Activated CD4-positive, alpha-beta T cell treated with anti-CD3 and anti-CD28 coated beads for 4 hours (primary cell): Measurements from ENCODE around the gene KRT31.
"Not testable (repeated sequence)": the region's sequence is repeated elsewhere in the genome, so short reads cannot be mapped to it uniquely, and the experiment has no call there.

Experiments
- DNase-seq, 2 donors: peaks; one replicate each; pipeline ENCODE4 v3.0.0-alpha.2; 2020

KRT31 gene

DNA sequence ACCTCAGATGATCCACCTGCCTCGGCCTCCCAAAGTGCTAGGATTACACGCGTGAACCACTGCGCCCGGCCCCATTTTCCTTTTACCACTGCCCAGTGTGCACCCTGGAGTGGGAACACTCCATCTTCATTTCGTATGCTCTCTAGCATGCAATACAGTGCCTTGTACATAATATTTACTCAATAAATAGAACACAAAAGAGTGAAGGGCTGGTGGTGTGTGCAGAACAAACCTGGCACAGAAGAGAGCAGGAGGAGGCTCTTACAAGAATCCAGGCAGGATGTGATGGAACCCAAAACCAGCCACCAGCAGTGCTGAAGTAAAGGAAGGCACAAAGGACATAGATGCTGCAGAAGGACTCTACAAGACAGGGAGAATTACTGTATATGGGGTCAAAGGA is 19.7 kb upstream of the KRT31 start:
- DNase-seq, result no peak

- DNase-seq, result no peak
These were observed 19.1 kb upstream of the KRT31 start for GRCh38 chr17:41416479-41416878.

DNA sequence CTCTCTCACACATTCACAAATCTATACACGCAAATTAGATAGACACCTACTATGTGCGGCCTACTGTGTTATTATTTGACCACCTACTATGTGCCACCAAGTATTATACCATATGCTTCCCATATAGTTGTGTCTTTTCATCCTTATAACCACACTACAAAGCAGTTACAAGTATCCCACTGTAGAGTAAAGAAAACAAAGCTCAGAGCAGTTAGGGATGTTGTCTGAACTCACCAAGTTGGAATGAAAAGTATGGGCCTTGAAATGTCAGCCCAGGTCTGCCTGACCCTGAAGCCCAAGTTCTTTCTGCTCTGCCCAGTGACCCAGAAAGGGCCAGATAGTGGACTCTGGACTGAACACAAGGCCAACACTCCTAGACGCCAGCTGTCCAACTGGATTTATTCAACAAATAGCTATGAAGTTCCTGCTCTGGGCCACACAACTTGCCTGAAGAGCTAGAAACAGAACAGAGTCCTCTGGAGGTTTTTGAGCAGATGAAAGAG is 18.5 kb upstream of the KRT31 start:
- DNase-seq, result no peak

DNA sequence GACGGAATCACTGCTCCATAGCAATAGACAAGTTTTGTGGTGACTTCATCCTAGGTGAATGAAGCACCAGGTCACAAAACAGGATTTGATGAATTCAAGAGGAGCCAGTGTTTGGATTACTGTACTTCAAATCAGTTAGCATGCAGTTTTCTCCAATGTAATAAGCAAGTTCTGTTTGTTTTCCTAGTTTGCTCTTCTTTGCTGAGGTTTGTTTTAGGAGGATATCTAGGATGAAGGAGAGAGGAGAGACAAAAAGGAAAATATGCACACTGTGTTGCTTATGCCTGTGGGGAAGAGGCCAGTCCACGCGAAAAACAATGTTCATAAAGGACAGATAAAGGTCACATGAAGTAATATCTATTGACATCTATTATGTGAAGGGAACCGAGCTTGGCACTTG is 18.0 kb upstream of the KRT31 start:
- no peak for DNase-seq

DNA sequence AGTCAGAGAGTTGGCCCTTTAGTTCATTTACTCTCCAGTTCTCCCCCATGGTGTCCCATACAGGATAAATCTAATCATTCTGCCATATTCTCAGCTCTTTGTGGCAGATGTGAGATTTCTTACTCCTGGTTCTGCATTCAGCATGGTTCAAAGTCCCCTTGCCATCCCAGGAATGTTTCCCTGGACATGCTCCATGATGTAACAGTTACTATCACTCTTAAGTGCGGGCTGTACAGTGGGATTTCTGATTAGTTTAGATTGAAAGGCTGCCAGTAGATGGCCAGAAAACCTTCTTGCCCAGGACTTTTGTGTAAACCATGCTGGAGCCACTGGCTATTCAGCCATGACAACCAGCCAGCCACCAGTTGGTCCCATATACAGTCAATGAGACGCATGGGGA is 16.6 kb upstream of the KRT31 start:
- DNase-seq, result no peak

DNA sequence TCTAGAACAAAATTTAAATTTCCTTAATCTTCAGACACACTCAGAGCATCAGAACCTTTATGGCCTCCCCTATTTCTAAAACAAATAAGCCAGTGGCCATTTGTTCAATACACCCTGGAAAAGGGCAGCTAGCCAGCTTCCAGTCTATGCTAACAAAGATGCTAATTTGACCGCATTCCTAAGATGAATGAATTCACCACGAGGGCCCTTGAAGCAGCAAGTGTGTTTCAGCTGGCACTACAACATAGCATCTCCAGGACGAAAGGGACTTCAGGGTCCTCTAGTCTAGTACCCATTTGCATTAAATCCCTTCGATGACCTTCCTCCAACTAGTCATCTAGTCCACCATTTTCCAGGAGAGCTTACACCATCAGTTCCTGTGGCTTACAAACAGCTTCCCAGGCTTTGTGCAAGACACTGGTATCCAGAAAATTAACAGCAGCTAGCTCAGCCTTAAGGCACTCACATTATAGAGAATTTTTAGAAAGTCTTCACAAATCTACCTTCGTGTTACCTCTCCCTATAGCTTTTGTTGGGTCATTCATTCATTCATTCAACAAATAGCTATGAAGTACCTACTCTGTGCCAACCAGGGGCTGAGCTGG is 16.0 kb upstream of the KRT31 start:
- DNase-seq, result no peak

- DNase-seq, result no peak
These were observed 13.8 kb upstream of the KRT31 start for GRCh38 chr17:41411072-41411840.

DNA sequence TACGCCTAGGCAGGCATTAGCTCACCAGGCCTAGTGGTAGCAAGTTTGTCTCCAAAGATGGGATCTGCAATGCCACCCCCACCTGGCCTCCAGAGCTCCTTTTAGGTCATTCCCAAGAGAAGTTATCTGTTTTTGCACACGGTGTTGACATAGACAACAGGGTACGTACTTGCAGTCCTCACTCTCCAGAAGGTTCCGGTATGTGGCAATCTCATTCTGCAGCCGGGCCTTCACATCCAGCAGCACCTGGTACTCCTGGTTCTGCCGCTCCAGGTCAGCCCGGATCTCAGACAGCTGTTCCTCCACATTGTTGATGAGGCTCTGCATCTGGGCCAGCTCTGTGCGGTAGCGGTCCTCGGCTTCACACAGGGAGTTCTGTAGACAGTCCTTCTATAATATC is 9.8 kb upstream of the KRT31 start:
- DNase-seq, result no peak

GRCh38 chr17:41406205-41406604 is 8.8 kb upstream of the KRT31 start:
- DNase-seq, result no peak

- DNase-seq, result peak; percentile 30 to 47
These were observed 6.7 kb upstream of the KRT31 start for GRCh38 chr17:41404024-41404671.

GRCh38 chr17:41403404-41404023 is 6.1 kb upstream of the KRT31 start:
- no peak for DNase-seq

GRCh38 chr17:41402161-41402560 is 4.8 kb upstream of the KRT31 start:
- no peak for DNase-seq

- DNase-seq, result no peak
These were observed 1.1 kb downstream of the KRT31 start for GRCh38 chr17:41396340-41396739.

DNA sequence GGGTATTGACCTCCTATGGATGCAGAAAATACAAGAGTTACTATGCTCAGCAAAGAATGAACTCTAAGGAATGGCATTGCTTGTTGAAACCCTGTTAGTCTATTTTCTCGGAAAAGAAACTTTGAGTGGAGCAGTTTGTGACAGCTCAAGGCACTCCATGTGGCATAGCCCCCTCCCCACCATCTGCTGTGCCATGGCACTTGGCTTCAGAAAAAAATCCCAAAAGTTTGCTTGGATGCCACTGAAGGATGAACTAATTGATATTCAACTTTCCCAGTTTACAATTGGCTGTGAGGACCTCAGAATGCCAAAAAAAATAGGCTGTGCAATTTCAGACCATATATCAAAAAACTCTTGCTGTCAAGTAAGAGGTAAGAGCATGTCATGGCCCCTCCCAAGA is 1.8 kb downstream of the KRT31 start:
- no peak for DNase-seq

- not testable (repeated sequence) for DNase-seq
These were observed 2.4 kb downstream of the KRT31 start for GRCh38 chr17:41395044-41395443.

DNA sequence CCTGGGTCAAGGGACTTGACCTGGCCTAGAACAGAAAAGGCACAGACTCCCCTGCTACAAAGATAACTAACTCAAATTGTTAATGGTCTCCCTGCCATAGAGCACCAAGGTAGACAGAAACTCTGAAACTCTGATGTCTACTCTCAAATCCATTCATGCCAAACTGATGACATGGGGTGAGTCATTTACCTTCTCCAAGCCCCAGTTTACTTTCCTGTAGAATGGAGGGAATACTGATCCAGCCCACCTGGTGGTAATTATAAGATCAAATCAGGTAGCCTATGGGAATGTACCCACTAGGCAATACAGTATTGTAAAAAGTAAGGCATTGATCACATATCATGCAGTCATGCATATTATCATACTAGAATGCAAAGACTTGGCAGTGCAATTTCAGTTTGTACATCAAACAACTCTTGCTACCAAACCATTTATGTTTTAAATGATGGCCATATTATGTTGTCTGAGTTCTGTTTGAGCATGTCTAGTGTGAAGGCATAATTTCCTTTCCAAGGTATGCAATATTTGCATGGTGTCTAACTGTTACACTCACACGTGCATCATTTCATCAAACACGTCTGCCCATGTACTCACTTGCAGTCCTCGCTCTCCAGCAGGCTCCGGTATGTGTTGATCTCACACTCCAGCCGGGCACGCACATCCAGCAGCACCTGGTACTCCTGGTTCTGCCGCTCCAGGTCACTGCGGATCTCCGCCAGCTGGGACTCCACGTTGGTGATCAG is 3.0 kb downstream of the KRT31 start:
- DNase-seq, result no peak

- DNase-seq, result no peak
These were observed 3.6 kb downstream of the KRT31 start for GRCh38 chr17:41393826-41394225.

- no peak for DNase-seq
These were observed 4.1 kb downstream of the KRT31 start for GRCh38 chr17:41393294-41393693.

DNA sequence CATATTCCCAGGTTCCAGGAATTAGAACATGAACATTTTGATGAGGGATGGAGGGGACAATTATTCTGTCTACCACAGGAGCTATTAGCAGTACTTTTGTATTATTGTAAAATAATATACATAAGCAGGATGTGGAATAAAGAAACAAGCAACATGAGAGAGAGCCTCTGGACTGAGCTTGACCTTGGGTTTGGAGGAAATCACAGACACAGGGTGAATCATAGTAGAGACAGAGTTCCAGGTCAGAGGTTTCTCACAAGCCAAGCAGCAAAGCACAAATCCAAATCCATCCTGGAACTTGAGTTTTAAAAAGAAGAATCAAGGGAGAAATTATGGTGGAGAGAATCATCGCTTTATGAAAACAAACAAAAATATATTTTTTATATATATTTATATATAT is 5.1 kb downstream of the KRT31 start:
- DNase-seq, result no peak

GRCh38 chr17:41391535-41391934 is 5.9 kb downstream of the KRT31 start:
- no peak for DNase-seq

GRCh38 chr17:41390411-41390938 is 6.9 kb downstream of the KRT31 start:
- no peak for DNase-seq

DNA sequence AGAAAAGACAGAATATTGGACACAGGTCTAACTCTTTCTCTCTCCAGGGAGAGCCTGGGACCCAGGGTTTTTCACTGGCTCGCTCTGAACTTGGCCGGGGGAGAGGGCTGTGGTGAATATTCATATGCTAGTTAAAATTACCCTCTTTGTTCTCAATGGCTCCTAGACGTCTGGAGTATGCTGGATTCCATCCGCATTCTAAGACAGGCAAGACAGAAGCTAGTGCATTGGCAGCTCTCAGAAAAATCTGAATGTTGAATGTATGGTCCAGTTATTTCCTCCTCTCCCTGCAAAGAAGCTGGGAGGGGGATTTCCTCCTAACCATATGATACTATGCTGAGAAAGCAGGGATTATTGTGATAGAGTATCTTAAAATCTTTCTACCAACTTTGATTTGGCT is 9.7 kb downstream of the KRT31 start:
- DNase-seq, result no peak

DNA sequence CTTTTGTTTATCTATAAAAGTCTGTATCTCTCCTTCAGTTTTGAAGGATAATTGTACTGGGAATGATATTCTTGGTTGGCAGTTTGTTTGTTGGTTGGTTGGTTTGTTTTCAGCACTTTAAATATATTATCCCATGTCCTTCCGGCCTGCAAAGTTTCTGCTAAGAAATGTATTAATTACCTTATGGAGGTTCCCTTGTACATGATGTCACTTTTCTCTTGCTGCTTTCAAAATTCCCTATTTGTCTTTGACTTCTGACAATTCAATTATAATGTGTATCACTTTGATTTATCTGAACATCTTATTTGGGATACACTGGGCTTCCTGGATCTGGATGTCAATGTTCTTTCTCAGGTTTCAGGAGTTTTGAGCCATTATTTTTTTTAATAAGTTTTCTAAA is 11.2 kb downstream of the KRT31 start:
- DNase-seq, result no peak
